SK-N-SH treated with all-trans-retinoic acid at 6 μM for 48 hours (cell line): ENCODE results near the gene PRKAB1.

Experiments used
- ARNTL ChIP-seq: fragments of 450-650 bp; formaldehyde crosslinking; IDR thresholded peaks from 2 replicates; pipeline ENCODE4 v1.5.0; 2020; ENCODE audit warnings: low read depth, mild to moderate bottlenecking, moderate library complexity, borderline replicate concordance
- PPARA ChIP-seq: fragments of 250-450 bp; sonication (Bioruptor Pico); IDR thresholded peaks from 2 replicates; pipeline ENCODE4 v1.5.0; 2020; ENCODE audit warnings: mild to moderate bottlenecking, borderline replicate concordance
- RARB ChIP-seq: fragments of 250-450 bp; sonication (Bioruptor Pico); IDR thresholded peaks from 2 replicates; pipeline ENCODE4 v1.8.0; 2021; ENCODE audit warnings: mild to moderate bottlenecking, moderate library complexity
- ZNF70 ChIP-seq: fragments of 450-650 bp; formaldehyde crosslinking; IDR thresholded peaks from 2 replicates; pipeline ENCODE4 v1.5.0; 2020; ENCODE audit warnings: mild to moderate bottlenecking, moderate library complexity
- ZNF8 ChIP-seq: fragments of 450-650 bp; formaldehyde crosslinking; IDR thresholded peaks from 2 replicates; pipeline ENCODE4 v1.5.0; 2020; ENCODE audit warnings: mild to moderate bottlenecking, moderate library complexity
- TF ChIP-seq, protein P1 (sequence below): fragments of 250-450 bp; sonication (Bioruptor Pico); IDR thresholded peaks from 2 replicates; pipeline ENCODE4 v1.8.0; 2020; ENCODE audit warnings: mild to moderate bottlenecking, moderate library complexity, borderline replicate concordance

DNA sequence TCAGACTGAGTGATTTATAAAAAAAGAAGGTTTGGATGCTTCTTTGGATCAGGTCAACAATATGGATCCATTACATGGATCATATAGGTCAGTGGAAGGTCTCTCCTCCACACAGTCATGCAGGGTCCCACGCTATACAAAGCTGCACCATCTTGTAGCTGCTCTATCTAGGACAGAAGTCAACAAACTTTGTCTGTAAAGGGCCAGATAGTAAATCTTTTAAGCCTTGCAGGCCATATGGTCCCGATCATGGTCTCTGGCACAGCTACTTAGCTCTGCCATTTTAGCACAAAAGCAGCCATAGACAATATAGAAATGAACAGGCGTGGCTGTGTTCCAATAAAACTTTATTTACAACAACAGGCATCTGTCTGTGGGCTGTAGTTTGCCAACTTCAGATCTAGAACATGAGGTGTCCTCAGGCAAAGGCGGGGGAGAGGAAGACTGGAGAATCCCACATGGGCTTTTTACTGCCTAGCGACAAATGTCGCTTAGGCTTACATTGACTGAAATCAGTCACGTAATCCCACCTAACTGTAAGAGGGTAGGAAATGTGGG lies 37.6 kb upstream of the PRKAB1 start:
- TF ChIP-seq ZNF8 (CRISPR knock-in tag) (no peak), PPARA (CRISPR knock-in tag) (no peak), ZNF70 (CRISPR knock-in tag) (no peak), RARB (no peak), ARNTL (CRISPR knock-in tag) (no peak)
- TF ChIP-seq, protein P1, sequence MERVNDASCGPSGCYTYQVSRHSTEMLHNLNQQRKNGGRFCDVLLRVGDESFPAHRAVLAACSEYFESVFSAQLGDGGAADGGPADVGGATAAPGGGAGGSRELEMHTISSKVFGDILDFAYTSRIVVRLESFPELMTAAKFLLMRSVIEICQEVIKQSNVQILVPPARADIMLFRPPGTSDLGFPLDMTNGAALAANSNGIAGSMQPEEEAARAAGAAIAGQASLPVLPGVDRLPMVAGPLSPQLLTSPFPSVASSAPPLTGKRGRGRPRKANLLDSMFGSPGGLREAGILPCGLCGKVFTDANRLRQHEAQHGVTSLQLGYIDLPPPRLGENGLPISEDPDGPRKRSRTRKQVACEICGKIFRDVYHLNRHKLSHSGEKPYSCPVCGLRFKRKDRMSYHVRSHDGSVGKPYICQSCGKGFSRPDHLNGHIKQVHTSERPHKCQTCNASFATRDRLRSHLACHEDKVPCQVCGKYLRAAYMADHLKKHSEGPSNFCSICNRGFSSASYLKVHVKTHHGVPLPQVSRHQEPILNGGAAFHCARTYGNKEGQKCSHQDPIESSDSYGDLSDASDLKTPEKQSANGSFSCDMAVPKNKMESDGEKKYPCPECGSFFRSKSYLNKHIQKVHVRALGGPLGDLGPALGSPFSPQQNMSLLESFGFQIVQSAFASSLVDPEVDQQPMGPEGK (CRISPR knock-in tag), result no peak
